Caco-2 (cell line): ENCODE measurements around the gene PDZD7. TPM values are rescaled to one million over a fixed set of nuclear protein-coding genes. Genes with fewer than 3 reads are reported as not detected.

Experiments used
- BruUV-seq: library from RNA; stranded (reverse); fragments of 400-500 nt; replicated peaks from 2 replicates; lab custom pipeline; 2021; lab: Mats Ljungman, UMichigan
- CTCF ChIA-PET: fragments of 300-600 bp; sonication (Branson Sonifier 250); formaldehyde crosslinking; loops from one replicate; lab custom pipeline; 2022; ENCODE audit warnings: antibody characterized with exemption; lab: Charles Lee
- POLR2A ChIA-PET: fragments of 300-600 bp; sonication (Branson Sonifier 250); formaldehyde crosslinking; loops from one replicate; lab custom pipeline; 2022; ENCODE audit warnings: antibody characterized with exemption; lab: Charles Lee
- DNase-seq, 2 experiments: peaks; one replicate each; pipeline versions ENCODE4 v3.0.0 to v3.0.0-alpha.2; 2020 to 2022
- H3K27me3 ChIP-seq: replicated peaks from 2 replicates; pipeline ENCODE4 v1.6.0; 2011; ENCODE audit warnings: low read length; ENCODE audit not compliant: control insufficient read depth, insufficient read depth
- H3K36me3 ChIP-seq: 2 replicates; pipeline ENCODE4 v1.5.1; 2011; ENCODE audit warnings: low read length; ENCODE audit not compliant: control insufficient read depth, insufficient read depth
- H3K4me1 ChIP-seq: fragments of 250-450 bp; sonication (Bioruptor Pico); 2 replicates; pipeline ENCODE4 v1.5.1; 2020; ENCODE audit warnings: mild to moderate bottlenecking
- H3K4me3 ChIP-seq: 2 replicates; pipeline ENCODE4 v1.5.1; 2011; ENCODE audit warnings: low read depth, mild to moderate bottlenecking, control low read depth, low read length
- H3K9me3 ChIP-seq: fragments of 250-450 bp; sonication (Bioruptor Pico); 2 replicates; pipeline ENCODE4 v1.5.1; 2020; ENCODE audit warnings: mild to moderate bottlenecking, moderate library complexity
- H3K27ac Mint-ChIP-seq: one replicate; pipeline ENCODE4 v1.8.0; 2022; ENCODE audit warnings: mixed read lengths; ENCODE audit not compliant: unreplicated experiment
- H3K27me3 Mint-ChIP-seq: one replicate; pipeline ENCODE4 v1.8.0; 2022; ENCODE audit warnings: mixed read lengths; ENCODE audit not compliant: insufficient read depth, unreplicated experiment
- H3K36me3 Mint-ChIP-seq: one replicate; pipeline ENCODE4 v1.8.0; 2022; ENCODE audit warnings: mild to moderate bottlenecking, mixed read lengths; ENCODE audit not compliant: insufficient read depth, unreplicated experiment
- H3K4me1 Mint-ChIP-seq: one replicate; pipeline ENCODE4 v1.8.0; 2022; ENCODE audit warnings: low read depth, mixed read lengths; ENCODE audit not compliant: unreplicated experiment
- H3K4me3 Mint-ChIP-seq: one replicate; pipeline ENCODE4 v1.8.0; 2022; ENCODE audit warnings: mild to moderate bottlenecking, moderate library complexity, mixed read lengths; ENCODE audit not compliant: unreplicated experiment
- H3K9me3 Mint-ChIP-seq: one replicate; pipeline ENCODE4 v1.8.0; 2022; ENCODE audit warnings: mixed read lengths; ENCODE audit not compliant: unreplicated experiment
- intact Hi-C: fragments of 100-400 bp; cut with micrococcal nuclease; formaldehyde crosslinking; loops from one replicate; pipeline ENCODE4 v1.10.0; 2022; ENCODE audit not compliant: unreplicated experiment
- total RNA-seq: library from RNA; stranded (reverse); gene quantifications from 2 replicates; pipeline ENCODE4 v1.2.3, GENCODE V29; 2022
- TF ChIP-seq, protein P1 (sequence below), 2 experiments: fragments of 200-600 bp in 1 of 2; IDR thresholded peaks; 1 replicate in 1 of 2; 2 replicates in 1 of 2; pipeline versions ENCODE4 v1.5.1 to v1.8.0; 2011 to 2022; ENCODE audit warnings: antibody characterized with exemption in 1 of 2, control low read depth in 1 of 2, inconsistent platforms in 1 of 2, low read depth in 1 of 2, low read length in 1 of 2, mild to moderate bottlenecking in 1 of 2, moderate library complexity in 1 of 2; ENCODE audit not compliant: insufficient read depth in 1 of 2, severe bottlenecking in 1 of 2, unreplicated experiment in 1 of 2

Gene PDZD7
- total RNA-seq, 1 experiment from 2014 or later, result 1.5 TPM

DNA sequence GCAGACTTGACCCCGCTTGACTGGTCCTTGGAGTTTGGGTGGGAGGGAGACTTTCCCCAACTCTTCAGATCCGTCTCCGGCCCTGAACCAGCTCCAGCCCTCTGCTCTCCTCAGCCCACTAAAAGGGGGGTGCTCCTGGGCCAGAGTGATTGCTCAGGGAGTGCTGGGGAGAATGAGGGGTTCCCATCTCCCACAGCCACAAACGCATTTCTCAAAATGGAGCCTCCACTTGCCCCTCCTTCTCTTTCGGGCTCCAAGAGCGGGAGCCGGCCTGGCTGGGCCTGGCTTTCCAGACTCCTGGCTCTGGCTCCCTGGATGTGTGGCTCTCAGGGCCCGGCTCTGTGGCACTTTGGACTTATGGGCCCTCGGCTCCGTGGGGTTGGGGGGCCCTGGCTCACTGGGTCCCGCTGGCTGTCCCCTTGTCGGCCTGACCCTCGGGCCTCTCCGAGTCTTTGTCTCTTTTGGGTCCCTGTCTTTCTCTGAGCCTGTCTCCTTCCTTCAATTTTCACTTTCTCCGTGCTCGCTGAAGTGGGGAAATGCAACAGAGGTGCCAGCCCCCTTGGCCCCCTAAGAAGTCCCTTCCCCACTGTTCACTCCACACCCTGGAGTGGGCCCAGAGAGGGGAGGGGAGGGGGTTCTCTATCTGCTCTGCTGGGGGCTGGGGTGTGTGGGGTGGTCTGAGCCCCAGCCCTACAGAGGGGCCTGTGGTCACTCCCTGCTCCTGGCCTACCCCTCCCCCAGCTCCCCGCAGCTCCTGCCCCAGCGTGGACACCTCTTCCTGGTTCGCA lies 30.6 kb downstream of the PDZD7 start:
- no peaks in the 10 kb centered on the region for H3K9me3 Mint-ChIP-seq
- Histone ChIP-seq H3K27me3 (no peaks in the 10 kb centered on the region), H3K36me3 (no peaks in the 10 kb centered on the region; the same call in none of the 2 replicates), H3K4me1 (peaks cover 18% of the 10 kb centered on the region), H3K9me3 (no peaks in the 10 kb centered on the region), H3K4me3 (peak overlapping the region; percentile 94)
- peaks cover 14% of the 10 kb centered on the region for H3K4me1 Mint-ChIP-seq
- no TSS peak for BruUV-seq
- H3K27ac Mint-ChIP-seq, result peak overlapping the region; percentile 70
- H3K36me3 Mint-ChIP-seq, result peaks cover 29% of the 10 kb centered on the region
- intact Hi-C loops, result no loop called here
- no peaks in the 10 kb centered on the region for H3K27me3 Mint-ChIP-seq
- TF ChIP-seq, protein P1, sequence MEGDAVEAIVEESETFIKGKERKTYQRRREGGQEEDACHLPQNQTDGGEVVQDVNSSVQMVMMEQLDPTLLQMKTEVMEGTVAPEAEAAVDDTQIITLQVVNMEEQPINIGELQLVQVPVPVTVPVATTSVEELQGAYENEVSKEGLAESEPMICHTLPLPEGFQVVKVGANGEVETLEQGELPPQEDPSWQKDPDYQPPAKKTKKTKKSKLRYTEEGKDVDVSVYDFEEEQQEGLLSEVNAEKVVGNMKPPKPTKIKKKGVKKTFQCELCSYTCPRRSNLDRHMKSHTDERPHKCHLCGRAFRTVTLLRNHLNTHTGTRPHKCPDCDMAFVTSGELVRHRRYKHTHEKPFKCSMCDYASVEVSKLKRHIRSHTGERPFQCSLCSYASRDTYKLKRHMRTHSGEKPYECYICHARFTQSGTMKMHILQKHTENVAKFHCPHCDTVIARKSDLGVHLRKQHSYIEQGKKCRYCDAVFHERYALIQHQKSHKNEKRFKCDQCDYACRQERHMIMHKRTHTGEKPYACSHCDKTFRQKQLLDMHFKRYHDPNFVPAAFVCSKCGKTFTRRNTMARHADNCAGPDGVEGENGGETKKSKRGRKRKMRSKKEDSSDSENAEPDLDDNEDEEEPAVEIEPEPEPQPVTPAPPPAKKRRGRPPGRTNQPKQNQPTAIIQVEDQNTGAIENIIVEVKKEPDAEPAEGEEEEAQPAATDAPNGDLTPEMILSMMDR (IDR thresholded peaks at IDR 0.05; ENCODE audit: insufficient read depth in 1 of 2, low read depth in 1 of 2, low read length in 1 of 2, severe bottlenecking in 1 of 2, unreplicated experiment in 1 of 2), result no peak
- ChIA-PET CTCF (interaction anchor here (0.5 to 7.1 kb wide), 4 partner anchors 11 to 95 kb away, joined by 4 to 58 read pairs (median 8); partner anchors contain the start of genes PDZD7 and SFXN3), POLR2A (interaction anchor here (1.0 kb wide), 1 partner anchor 60 kb away, joined by 3 read pairs; no protein-coding TSS in a partner anchor)
- H3K4me3 Mint-ChIP-seq, result peak overlapping the region; percentile 81
- no peak for DNase-seq

- Mint-ChIP-seq H3K9me3 (no peaks in the 10 kb centered on the region), H3K27me3 (no peaks in the 10 kb centered on the region), H3K36me3 (peaks cover 31% of the 10 kb centered on the region), H3K27ac (peak within 1 kb of the TSS; percentile 74), H3K4me1 (peaks cover 14% of the 10 kb centered on the region), H3K4me3 (peak within 1 kb of the TSS; percentile 81)
- CTCF ChIA-PET, result interaction anchor here (0.7 to 7.1 kb wide), 4 partner anchors 12 to 31 kb away, joined by 3 to 58 read pairs (median 8); partner anchors contain the start of genes PDZD7 and SFXN3
- peak within 1 kb of the TSS; percentile 94 for H3K4me3 ChIP-seq
- BruUV-seq, result no TSS peak
- TF ChIP-seq, protein P1 (IDR thresholded peaks at IDR 0.05; ENCODE audit: insufficient read depth in 1 of 2, low read depth in 1 of 2, low read length in 1 of 2, severe bottlenecking in 1 of 2, unreplicated experiment in 1 of 2), result no peak
- H3K27me3 ChIP-seq, result no peaks in the 10 kb centered on the region
- intact Hi-C loops, result loop anchor here (2.0 kb wide), 1 partner anchor 67 kb away; no protein-coding TSS in a partner anchor
- peaks cover 18% of the 10 kb centered on the region for H3K4me1 ChIP-seq
- no peaks in the 10 kb centered on the region; the same call in none of the 2 replicates for H3K36me3 ChIP-seq
- POLR2A ChIA-PET, result interaction anchor here (0.5 to 1.0 kb wide), 2 partner anchors 61 to 1714 kb away, joined by 3 read pairs; partner anchors contain the start of gene ARL3
- DNase-seq, result peak in 1 of 2 experiments; percentile 86
- no peaks in the 10 kb centered on the region for H3K9me3 ChIP-seq
Measured at GRCh38 chr10:100999742-101000126, 31.2 kb downstream of the PDZD7 start, which contains the start of gene LZTS2. Gene LZTS2, plus strand, starts transcription at chr10:100999808. Its CDS starts 2,731 bp downstream, at chr10:101002539.
